Esophagus muscularis mucosa (tissue), 3 donors: Measurements from ENCODE around the gene FANCE.
"Not testable (repeated sequence)": the region's sequence is repeated elsewhere in the genome, so short reads cannot be mapped to it uniquely, and the experiment has no call there.

Source experiments
- POLR2AphosphoS5 ChIP-seq, 2 donors: sonication (generic); formaldehyde crosslinking; IDR thresholded peaks; one replicate each; pipeline ENCODE4 v1.6.1; 2017; ENCODE audit warnings: antibody characterized with exemption in 2 of 2
- TF ChIP-seq, protein P1 (sequence below), 3 experiments: fragments of 200-600 bp in 2 of 3; fragments of 450-650 bp in 1 of 3; sonication (generic) in 2 of 3; IDR thresholded peaks; one replicate each; pipeline ENCODE4 v1.5.1; 2017 to 2019; ENCODE audit warnings: antibody characterized with exemption in 3 of 3, mild to moderate bottlenecking in 2 of 3, moderate library complexity in 1 of 3

DNA sequence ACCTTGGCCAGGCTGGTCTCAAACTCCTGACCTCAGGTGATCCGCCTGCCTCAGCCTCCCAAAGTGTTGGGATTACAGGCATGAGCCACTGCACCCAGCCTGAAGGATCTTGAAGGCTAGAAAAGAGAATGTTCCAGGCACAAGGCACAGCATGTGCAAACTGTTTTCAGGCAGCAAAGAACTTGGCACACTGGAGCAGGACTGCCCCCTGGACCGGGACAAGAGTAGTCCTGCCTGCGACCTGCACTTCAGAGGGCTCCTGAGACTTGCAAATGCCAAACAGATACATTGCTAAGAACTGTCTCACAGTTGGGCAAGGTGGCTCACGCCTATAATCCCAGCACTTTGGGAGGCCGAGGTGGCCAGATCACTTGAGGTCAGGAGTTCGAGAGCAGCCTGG is 63.8 kb downstream of the FANCE start:
- TF ChIP-seq POLR2AphosphoS5 (IDR thresholded peaks at IDR 0.05), result not testable (repeated sequence)
- TF ChIP-seq, protein P1, sequence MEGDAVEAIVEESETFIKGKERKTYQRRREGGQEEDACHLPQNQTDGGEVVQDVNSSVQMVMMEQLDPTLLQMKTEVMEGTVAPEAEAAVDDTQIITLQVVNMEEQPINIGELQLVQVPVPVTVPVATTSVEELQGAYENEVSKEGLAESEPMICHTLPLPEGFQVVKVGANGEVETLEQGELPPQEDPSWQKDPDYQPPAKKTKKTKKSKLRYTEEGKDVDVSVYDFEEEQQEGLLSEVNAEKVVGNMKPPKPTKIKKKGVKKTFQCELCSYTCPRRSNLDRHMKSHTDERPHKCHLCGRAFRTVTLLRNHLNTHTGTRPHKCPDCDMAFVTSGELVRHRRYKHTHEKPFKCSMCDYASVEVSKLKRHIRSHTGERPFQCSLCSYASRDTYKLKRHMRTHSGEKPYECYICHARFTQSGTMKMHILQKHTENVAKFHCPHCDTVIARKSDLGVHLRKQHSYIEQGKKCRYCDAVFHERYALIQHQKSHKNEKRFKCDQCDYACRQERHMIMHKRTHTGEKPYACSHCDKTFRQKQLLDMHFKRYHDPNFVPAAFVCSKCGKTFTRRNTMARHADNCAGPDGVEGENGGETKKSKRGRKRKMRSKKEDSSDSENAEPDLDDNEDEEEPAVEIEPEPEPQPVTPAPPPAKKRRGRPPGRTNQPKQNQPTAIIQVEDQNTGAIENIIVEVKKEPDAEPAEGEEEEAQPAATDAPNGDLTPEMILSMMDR (IDR thresholded peaks at IDR 0.05), result not testable (repeated sequence)
